KOPT-K1 (cell line): ENCODE results near the gene AGBL4.

ENCODE experiments used
- H3K27ac ChIP-seq: fragments of 200-600 bp; sonication (generic); 2 replicates; pipeline ENCODE4 v1.5.1; 2016; ENCODE audit warnings: antibody characterized with exemption, mild to moderate bottlenecking, low read depth, low read length; ENCODE audit not compliant: poor library complexity, severe bottlenecking
- H3K36me3 ChIP-seq: fragments of 200-600 bp; sonication (generic); 2 replicates; pipeline ENCODE4 v1.5.1; 2017; ENCODE audit warnings: antibody characterized with exemption, mild to moderate bottlenecking, low read length, moderate library complexity; ENCODE audit not compliant: insufficient read depth
- H3K9me3 ChIP-seq: fragments of 200-600 bp; sonication (generic); 2 replicates; pipeline ENCODE4 v1.5.1; 2017; ENCODE audit warnings: antibody characterized with exemption, low read length, mild to moderate bottlenecking; ENCODE audit not compliant: insufficient read depth, poor library complexity, severe bottlenecking

Gene AGBL4

DNA sequence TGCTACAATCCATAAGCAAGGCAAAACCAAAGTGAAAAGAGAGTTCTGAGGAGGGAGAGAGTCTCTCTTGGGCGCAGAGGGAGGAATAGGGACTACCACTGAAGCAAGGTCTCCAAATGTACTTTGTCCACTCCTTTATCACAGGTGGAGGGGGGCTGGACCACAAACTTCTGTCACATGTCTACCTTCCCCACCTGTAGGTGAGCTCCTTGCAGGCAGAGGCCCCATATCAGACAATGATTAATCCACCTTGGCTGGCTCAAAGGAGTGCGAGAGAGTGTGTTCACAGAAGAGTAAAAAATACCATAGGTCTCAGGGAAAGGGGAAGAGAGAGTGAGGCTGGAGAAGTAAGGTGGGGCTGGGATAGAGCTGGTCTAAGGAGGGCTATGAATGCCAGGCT lies 1251.5 kb downstream of the AGBL4 start:
- H3K9me3 ChIP-seq: no peaks in the 10 kb centered on the region
- peaks cover 53% of the 10 kb centered on the region for H3K36me3 ChIP-seq
- no peak overlapping the region for H3K27ac ChIP-seq

DNA sequence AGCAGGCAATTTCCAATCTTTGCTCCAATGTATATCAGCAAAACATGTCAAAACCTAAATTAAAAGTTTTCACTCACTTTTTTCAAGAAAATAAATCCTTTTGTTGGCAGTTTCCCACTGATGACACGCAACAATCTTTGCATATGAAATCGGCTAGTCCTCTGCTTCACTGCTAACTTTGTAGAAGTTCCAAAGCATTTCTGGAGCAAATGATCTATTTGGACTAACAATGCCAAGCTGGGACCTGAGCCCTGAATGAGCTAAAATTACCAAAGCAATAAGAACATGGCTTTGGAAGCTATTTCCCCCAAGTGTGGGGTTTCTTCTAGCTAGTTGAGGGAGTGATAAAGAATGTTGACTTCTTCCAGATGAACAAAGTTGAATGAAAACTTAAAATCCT lies 1252.2 kb downstream of the AGBL4 start:
- no peak overlapping the region for H3K27ac ChIP-seq
- no peaks in the 10 kb centered on the region for H3K9me3 ChIP-seq
- peaks cover 60% of the 10 kb centered on the region for H3K36me3 ChIP-seq

DNA sequence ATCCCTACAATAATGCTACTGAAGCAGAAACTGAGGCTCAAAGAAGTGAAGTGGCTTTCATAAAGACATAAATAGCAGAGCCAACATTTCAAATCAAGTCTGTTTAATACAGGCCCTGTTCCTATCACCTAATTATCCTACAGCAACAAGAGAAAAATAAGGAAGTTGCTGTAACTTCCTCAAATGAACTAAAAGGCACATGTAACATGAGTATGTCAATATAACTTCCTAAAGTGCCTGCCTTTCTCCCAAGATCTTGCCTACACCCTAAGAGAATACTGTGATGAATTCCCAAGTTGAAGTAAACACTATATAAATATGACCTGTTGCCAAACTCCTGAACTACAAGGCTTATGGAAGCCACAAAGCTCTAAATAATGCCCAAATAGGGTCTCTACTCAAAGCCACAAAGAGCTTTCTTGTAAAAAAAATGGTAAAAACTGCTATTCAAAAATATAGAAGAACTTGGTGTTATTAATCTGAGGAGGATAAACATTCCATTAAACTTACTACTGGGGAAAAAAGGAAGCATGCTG lies 1255.7 kb downstream of the AGBL4 start:
- Histone ChIP-seq H3K9me3 (no peaks in the 10 kb centered on the region), H3K27ac (no peak overlapping the region), H3K36me3 (peaks cover 68% of the 10 kb centered on the region)

DNA sequence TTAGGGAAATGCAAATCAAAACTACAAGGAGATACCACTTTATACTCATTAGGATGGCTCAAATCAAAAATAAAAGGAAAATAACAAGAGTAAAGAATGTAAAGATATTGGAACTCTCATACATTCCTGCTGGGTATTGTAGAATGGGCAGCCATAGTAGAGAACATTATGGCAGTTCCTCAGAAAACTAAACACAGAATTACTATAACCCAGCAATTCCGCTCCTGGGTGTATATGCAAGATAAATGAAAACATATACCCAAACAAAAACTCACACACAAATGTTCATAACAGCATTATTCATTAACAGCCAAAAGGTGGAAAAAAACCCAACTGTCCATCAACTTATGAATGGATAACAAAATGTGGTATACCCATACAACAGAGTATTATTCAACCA lies 1258.4 kb downstream of the AGBL4 start:
- H3K27ac ChIP-seq: no peak overlapping the region
- no peaks in the 10 kb centered on the region for H3K9me3 ChIP-seq
- H3K36me3 ChIP-seq: peaks cover 59% of the 10 kb centered on the region

DNA sequence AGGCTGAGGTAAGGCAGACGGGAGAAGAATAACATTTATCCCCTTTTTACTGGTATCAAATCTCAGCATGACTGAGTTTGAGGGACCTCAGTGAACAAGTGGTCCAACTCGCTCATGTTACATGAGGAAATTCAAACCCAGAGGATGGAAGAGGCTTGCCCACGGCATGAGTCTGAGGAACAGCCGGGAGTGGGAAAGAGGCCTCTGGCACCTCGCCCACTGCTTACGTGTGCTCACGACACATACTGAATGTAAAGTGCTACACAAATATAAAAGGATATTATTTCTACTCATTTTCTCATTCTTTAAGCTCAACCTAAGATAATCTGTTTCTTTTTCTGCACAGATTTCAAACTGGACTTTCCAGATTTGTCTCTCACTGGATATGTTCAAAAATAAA lies 1261.8 kb downstream of the AGBL4 start:
- Histone ChIP-seq H3K27ac (no peak overlapping the region), H3K36me3 (peaks cover 77% of the 10 kb centered on the region), H3K9me3 (no peaks in the 10 kb centered on the region)

DNA sequence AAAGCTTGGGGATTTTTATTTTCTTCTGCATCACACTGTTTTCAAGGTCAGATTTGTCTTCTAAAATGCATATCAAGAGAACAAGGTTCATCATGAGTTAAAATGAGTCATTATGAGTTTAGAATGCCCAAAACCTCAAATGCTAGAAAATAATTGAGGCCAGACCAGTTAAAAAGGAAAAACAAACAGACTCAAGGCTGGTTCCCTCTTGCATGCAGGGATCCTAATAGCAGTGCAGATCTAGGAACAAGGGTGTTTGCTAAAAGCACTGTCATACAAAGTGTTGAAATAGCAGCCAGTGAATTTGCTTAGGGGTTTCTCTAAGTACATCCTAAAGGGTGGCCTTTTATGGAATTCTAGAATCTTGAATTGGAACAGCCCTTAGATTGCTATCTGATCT lies 1262.3 kb downstream of the AGBL4 start:
- Histone ChIP-seq H3K9me3 (no peaks in the 10 kb centered on the region), H3K36me3 (peaks cover 77% of the 10 kb centered on the region)

DNA sequence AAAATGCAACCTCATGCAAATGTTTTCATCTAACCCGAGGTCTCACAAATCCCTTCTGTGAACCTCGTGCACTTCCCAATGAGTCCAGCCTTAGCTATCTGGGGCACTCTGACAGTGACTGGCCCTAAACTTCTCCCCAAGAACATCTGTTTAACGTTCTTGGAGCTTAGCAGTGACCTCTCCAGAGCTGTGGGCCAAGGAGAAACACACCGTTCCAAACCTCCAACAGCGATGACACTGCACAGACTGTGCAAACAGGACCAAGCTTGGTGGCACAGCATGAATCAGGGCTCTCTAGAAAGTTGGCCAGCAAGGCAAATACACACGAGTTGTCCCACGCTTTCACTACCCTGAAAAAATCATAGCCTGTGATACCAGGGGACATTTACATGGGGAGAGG lies 1262.9 kb downstream of the AGBL4 start:
- Histone ChIP-seq H3K9me3 (no peaks in the 10 kb centered on the region), H3K27ac (no peak overlapping the region), H3K36me3 (peaks cover 77% of the 10 kb centered on the region)

More for the DNA sequence above, 1262.3 kb downstream of the AGBL4 start:
- H3K27ac ChIP-seq: no peak overlapping the region

DNA sequence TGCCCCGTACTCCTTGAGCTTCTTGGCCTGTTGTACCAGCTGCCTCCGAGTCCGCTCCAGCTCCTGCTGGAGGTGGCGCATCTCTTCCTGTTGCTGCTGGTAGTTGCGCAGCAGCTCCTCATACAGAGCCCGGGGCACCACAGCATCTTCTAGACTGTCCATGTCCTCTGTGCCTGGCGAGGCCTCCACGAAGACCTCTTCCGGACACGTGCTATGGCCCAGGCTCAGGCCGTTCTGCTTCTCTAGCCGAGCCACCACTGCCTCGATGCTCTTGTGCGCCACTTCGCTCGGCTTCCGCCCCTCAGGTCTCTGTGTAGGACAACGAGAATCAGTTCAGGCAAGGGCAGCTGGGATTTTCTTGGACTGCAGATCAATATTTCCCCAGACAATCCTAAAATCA lies 1264.8 kb downstream of the AGBL4 start:
- H3K36me3 ChIP-seq: peaks cover 90% of the 10 kb centered on the region

DNA sequence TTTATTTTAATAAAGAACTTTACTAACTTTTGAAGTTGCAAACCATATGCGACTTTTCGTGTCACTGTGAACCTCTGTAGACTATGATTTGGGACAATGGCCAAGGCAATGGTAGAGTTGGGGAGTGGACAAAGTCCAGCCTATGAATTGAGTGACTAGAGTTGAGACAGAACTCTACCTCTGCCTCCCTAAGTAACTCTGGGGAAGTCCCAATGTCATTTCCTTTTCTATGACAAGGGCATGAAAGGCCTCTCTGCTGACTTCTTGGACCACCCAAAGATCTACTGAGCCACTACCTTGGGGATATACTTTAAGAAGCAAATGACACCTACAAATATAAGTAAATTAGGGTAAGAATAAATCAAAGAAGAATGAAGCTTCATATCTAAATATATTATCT lies 1266.4 kb downstream of the AGBL4 start:
- no peaks in the 10 kb centered on the region for H3K9me3 ChIP-seq
- peaks cover 90% of the 10 kb centered on the region for H3K36me3 ChIP-seq
- no peak overlapping the region for H3K27ac ChIP-seq

More for the DNA sequence above, 1264.8 kb downstream of the AGBL4 start:
- H3K27ac ChIP-seq: no peak overlapping the region
- no peaks in the 10 kb centered on the region for H3K9me3 ChIP-seq

DNA sequence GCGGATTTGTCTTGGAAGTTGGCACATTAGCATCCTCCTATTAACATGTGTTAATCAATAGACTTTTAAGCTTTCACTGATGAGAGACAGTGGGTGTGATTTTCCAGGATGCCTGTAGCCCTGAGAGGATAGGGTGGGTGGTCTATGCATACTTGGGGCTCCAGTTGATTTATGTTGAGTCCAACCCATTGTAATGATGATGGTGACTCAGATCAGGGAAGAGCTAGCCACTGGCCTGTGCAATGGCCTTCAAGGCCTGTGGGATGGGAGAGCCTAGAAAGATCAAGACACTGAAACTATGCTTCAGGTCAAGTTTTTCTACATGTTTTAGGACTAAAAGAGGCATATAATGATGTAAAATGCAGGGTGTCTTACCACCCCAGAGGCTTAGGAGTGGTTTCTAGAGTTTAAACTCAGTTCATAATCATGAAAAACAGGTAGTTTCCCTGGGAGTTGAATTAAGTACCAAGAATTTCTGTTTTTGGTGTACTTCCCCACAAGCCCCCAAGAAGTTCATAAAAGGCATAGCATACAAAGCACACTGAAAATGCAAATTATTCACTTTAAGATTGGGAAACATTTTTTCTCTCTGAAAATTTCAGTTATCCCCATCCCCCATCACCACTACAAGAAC lies 1267.0 kb downstream of the AGBL4 start:
- peaks cover 93% of the 10 kb centered on the region for H3K36me3 ChIP-seq
- no peak overlapping the region for H3K27ac ChIP-seq
- H3K9me3 ChIP-seq: no peaks in the 10 kb centered on the region

DNA sequence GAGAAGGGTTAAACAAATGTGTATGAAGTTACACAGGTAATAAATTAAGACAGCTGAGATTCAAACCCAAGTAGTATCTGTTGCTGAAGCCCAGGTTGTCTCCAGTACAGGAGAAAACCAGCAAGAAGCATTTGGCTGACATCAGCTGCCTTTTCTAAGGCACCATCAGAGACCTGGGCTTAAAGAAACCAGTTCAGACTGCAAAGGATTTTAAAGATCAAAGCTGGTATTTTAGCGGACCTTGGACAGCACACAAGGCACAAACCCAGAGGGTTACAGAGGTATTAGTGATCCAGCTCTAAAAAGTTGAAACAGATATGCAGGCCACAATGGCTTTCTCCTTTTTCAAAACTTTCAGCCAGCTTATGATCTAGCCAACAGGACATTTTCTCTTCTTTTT lies 1270.5 kb downstream of the AGBL4 start:
- Histone ChIP-seq H3K27ac (no peak overlapping the region), H3K36me3 (peaks cover 98% of the 10 kb centered on the region), H3K9me3 (no peaks in the 10 kb centered on the region)

DNA sequence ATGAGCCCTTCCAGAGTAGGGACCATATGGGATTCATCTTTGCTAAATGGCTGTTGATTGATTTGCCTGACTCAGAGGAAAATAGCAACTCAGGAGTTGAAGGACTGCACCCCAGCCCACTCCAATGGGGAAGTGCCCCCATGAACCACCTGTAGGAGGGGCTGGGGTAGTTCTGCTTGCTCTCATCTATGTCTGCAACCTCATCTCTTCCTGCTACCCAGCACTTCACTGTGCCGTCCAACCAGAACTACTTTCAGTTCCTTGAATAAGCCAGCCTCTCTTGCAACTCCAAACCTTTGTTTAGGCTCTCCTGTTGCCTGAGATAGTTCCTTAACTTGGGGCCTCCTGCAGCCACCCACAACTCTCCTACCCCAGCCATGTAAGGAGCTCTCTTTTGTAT lies 1273.6 kb downstream of the AGBL4 start:
- Histone ChIP-seq H3K27ac (no peak overlapping the region), H3K9me3 (no peaks in the 10 kb centered on the region), H3K36me3 (peaks cover 90% of the 10 kb centered on the region)

DNA sequence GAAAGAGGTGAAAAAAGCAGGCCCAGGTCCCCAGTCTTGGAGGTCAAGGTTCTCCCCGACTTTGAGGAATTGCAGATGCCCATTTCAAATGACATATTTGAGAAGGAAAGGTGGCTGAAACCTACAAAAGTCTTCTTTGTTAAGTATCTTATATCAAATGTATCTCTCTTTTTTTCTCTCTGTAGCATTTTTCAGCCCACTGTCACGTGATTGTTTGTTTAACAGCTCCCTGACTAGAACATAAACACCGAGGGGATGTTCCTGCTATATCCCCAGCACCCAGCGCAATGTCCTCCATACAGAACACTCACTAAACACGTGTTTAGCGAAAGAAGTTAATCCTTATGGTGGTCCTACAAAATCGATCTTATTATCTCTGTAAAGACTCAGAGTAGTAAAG lies 1274.7 kb downstream of the AGBL4 start:
- no peak overlapping the region for H3K27ac ChIP-seq
- H3K36me3 ChIP-seq: peaks cover 90% of the 10 kb centered on the region
- H3K9me3 ChIP-seq: no peaks in the 10 kb centered on the region

DNA sequence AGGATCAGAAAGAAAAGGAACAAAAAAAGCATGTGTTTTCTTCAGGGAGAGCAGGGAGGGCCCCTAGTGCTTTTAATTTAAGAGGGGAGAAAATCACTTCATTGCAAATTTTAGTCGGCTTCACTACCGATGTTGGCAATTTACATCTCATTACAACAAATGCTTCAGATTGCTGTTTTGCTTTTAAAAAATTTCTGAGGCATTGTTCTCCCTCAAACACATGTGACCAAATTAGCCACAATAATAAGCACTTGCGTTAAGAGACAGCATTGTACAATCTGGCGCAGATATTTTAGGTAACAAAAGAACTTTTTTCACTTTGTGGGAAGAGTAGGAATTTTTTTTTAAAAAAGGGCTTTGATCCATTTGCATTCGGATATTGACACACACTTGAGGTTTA lies 1276.8 kb downstream of the AGBL4 start:
- Histone ChIP-seq H3K27ac (no peak overlapping the region), H3K36me3 (peaks cover 92% of the 10 kb centered on the region), H3K9me3 (no peaks in the 10 kb centered on the region)

DNA sequence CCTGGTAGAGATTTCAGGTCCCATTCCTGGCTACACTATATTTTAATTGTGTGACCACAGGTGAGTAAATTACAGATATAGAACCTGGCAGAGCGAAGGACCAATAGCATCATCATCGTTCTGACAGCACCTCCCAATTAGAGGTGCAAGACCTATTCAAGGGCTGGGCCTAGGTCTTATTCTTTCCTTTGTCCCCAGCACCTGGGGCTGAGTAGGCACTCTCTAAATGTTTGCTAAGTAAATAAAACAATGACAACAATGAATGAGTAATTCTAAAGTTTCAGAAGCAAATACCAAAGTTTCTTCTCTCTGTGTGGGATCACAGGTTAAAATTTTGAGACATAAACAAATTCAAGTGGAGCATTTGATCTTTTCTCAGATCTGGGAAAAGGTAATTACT lies 1279.7 kb downstream of the AGBL4 start:
- H3K9me3 ChIP-seq: no peaks in the 10 kb centered on the region
- peaks cover 89% of the 10 kb centered on the region for H3K36me3 ChIP-seq
- no peak overlapping the region for H3K27ac ChIP-seq

DNA sequence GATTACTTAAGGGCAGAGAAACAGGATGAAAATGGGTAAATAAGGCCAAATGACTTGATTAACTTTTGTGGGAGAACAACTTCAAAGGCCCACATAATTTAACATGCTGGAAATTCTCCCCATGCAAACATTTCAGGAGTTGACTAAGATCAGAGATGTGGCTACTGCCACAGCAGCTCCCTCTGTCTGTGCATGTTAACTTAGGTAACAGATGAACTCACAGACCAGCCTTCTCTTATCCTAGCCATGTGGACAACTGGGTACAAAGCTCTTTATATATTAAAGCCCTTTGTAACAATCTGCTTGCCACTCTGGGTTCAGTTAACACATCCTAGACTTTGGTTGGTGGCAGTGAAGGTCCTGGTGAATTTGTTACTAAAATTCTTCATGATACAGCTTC lies 1280.3 kb downstream of the AGBL4 start:
- H3K36me3 ChIP-seq: peaks cover 89% of the 10 kb centered on the region

More for the DNA sequence above, 1280.3 kb downstream of the AGBL4 start:
- no peak overlapping the region for H3K27ac ChIP-seq
- H3K9me3 ChIP-seq: no peaks in the 10 kb centered on the region
